Muscle of leg (tissue), 11 donors: ENCODE results near the gene PTMA. TPM values are rescaled to one million over a fixed set of nuclear protein-coding genes. Genes with fewer than 3 reads are reported as not detected.

Source experiments
- DNase-seq: peaks from one replicate; pipeline ENCODE4 v3.0.0; 2013
- H3K27ac ChIP-seq: one replicate; pipeline ENCODE4 v1.5.1; 2013; ENCODE audit warnings: mild to moderate bottlenecking, low read length, control low read depth
- H3K27me3 ChIP-seq: one replicate; pipeline ENCODE4 v1.6.1; 2013; ENCODE audit warnings: low read length; ENCODE audit not compliant: control insufficient read depth, insufficient read depth
- H3K36me3 ChIP-seq: one replicate; pipeline ENCODE4 v1.6.1; 2013; ENCODE audit warnings: low read length; ENCODE audit not compliant: control insufficient read depth, insufficient read depth
- H3K4me1 ChIP-seq: one replicate; pipeline ENCODE4 v1.6.1; 2013; ENCODE audit warnings: low read length; ENCODE audit not compliant: control insufficient read depth, insufficient read depth
- H3K4me3 ChIP-seq: one replicate; pipeline ENCODE4 v1.5.1; 2013; ENCODE audit warnings: low read length, control low read depth
- H3K9me3 ChIP-seq: replicated peaks from 2 replicates; pipeline ENCODE4 v1.6.1; 2013; ENCODE audit warnings: low read depth, low read length; ENCODE audit not compliant: control insufficient read depth
- WGBS: methylation state at CpG from one replicate; pipeline ENCODE4 v1.1.5; 2013; ENCODE audit warnings: missing lambda C conversion rate; ENCODE audit not compliant: insufficient coverage; 5-methylcytosine and 5-hydroxymethylcytosine counted together
- polyA plus RNA-seq, 8 donors: library from polyadenylated mRNA; unstranded; fragments of 120-200 nt; gene quantifications; one replicate each; pipeline versions ENCODE4 v1.2.1 to v1.2.3, GENCODE V29; 2013; ENCODE audit warnings: inconsistent platforms in 1 of 8, low replicate concordance in 1 of 8; ENCODE audit not compliant: insufficient read length in 8 of 8, insufficient read depth in 1 of 8
- total RNA-seq: library from RNA; stranded (reverse); fragments of 120-200 nt; gene quantifications from one replicate; pipeline ENCODE4 v1.2.4, GENCODE V29; 2013

The PTMA gene
- total and polyA plus RNA-seq, 9 donors, result 598 to 939 (median 718) TPM

DNA sequence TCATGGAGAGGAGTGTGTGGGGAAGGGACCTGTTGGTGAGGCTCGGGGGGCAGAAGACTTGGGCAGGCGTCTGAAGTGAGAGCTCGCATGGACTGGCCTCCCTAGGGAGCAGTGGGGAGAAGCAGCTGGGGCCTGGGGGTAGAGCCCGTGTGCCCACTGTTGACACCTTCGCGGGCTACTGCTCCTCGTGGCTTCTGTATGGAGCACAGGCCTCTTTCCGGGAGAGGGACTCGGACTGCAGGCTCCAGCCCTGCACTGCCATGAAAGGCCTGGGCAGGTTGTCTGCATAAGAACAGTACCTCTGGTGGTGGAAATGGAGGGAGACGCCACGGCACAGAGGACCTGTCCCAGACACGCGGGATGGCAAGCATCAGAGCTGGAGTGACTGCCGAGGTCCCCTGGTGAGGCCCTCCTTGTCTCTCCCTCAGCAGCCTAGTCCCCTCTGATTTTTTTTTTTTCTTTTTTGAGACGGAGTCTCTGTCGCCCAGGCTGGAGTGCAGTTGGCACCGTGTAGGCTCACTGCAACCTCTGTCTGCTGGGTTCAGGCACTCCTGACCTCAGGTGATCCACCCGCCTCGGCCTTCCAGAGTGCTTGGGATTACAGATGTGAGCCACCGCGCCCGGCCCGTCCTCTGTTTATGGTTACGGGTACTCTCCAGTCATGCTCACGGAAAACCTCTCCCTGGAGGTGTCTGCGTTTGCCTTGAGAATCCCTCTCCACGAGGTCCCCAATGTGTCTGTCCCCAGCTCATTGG lies 44.7 kb upstream of the PTMA start:
- Histone ChIP-seq H3K4me3 (no peak overlapping the region), H3K27ac (no peak overlapping the region), H3K4me1 (peaks cover 44% of the 10 kb centered on the region), H3K27me3 (no peaks in the 10 kb centered on the region), H3K9me3 (peaks cover 4% of the 10 kb centered on the region), H3K36me3 (no peaks in the 10 kb centered on the region)
- no peak for DNase-seq
- WGBS, result 92% methylated on average over 26 of the region's 27 CpGs

DNA sequence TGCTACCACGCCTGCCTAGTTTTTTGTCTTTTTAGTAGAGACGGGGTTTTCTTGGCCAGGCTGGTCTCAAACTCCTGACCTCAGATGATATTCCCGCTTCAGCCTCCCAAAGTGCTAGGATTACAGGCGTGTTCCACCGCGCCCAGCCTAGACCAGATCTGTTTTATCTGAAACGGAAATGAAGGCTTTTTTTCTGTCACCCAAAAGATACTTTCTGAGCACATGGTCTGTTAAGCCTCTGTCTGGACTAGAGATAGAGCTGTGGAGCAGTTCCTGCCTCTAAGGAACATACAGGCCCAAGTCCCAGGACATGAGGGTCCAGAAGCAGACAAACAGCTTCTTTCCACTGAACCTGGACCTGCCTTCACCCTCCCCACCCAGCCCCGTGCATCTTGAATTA lies 43.6 kb upstream of the PTMA start:
- Histone ChIP-seq H3K4me3 (no peak overlapping the region), H3K36me3 (no peaks in the 10 kb centered on the region), H3K4me1 (peaks cover 44% of the 10 kb centered on the region), H3K9me3 (peaks cover 4% of the 10 kb centered on the region), H3K27me3 (no peaks in the 10 kb centered on the region), H3K27ac (peak overlapping the region; percentile 98)
- DNase-seq, result no peak
- WGBS, result 87% methylated on average over 6 of the region's 8 CpGs

DNA sequence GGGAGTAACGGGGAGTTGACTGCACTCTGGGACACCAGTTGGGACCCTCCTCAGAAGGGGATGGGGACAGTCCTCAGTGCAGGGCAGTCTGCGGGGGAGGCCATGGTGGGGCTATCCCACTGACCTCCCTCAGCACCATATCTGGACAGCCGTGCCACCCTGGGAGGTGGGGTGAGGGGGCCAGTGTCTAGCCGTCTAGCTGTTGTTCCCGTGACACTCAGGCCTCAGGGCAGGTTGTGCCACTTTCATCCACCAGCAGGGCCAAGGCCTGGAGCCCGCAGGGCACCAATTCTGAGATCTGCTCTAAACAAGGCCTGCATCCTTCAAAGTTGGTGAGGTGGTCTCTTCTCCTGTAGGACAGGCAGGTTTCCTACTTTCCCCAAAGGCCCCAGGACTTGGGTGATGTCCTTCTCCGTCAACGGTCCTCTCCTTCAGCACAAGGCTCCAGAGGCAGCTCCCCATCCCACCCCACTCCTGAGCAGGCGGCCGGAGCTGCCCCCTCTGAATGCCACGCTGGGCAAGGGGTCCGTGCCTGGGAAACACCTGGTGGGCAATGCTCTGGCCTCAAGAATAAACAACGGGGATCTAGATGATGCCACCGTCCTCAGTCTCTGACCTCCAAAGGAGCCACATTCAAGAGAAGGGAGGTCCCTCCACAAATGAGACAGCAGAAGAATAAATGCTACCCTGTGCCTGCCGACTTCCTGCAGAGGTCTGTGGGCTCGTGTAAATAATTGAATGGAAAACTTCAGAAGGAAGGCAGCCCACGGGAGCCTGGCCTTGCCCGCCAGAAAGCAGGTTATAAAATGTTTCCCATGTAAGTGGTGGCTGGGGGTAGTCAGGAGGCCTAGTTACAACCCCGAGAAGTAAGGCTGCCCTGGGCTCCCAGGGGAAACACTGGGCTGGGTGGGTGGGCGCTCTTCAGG lies 42.8 kb upstream of the PTMA start:
- no peaks in the 10 kb centered on the region for H3K36me3 ChIP-seq
- H3K27ac ChIP-seq, result peak overlapping the region; percentile 98
- DNase-seq, result no peak
- H3K4me1 ChIP-seq, result peaks cover 44% of the 10 kb centered on the region
- H3K27me3 ChIP-seq, result no peaks in the 10 kb centered on the region
- H3K9me3 ChIP-seq, result peaks cover 4% of the 10 kb centered on the region
- peak overlapping the region; percentile 42 for H3K4me3 ChIP-seq
- WGBS, result 79% methylated on average over 13 of the region's 20 CpGs

DNA sequence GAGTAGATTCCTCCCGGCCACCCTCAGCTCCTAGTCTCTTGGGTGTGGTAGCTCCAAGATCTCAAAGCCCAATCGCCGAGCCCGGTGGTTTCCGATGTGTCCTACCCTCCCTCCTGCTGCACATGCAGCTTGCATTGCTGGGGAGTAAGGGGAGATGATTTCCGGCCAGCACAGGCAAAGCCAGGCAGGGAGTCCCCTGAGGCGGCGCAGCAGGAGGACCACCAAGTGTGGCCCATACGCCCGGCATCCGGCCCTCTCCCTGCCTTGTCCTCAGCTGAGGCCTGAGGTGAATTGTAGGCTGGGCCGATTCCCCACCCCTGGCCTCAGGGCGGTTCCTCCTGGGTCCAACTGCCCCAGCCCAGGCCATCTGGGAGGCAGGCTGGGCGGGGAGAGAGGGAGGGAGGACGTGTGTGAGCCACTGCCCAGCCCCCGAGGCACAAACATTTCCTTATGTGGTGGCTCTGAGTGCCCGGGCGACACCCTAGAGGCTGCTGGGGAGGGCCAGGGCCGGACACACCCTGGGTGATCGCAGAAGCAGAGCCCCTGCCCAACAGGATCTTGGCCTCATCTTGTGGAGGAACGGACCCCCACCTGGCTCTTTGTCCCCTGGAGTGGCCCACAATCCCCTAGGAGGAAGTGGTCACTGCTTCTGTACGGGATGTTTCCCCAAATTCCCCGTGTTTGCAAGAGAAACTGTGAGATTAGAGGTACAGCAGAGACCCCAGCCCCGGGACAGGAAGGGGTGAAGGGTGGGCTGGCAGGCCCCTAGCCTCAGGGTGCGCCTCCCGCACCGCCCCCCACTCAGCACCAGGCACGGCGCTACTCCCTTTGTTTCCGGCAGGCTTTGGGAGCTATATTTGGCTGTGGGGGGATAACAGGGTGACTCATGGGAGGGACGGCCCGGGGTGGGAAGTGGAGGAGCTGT lies 41.9 kb upstream of the PTMA start:
- Histone ChIP-seq H3K4me3 (peak overlapping the region; percentile 54), H3K27ac (peak overlapping the region; percentile 98), H3K27me3 (no peaks in the 10 kb centered on the region), H3K36me3 (no peaks in the 10 kb centered on the region), H3K4me1 (peaks cover 48% of the 10 kb centered on the region), H3K9me3 (peaks cover 4% of the 10 kb centered on the region)
- DNase-seq, result peak; percentile 96
- 6% methylated on average over 14 of the region's 32 CpGs for WGBS

DNA sequence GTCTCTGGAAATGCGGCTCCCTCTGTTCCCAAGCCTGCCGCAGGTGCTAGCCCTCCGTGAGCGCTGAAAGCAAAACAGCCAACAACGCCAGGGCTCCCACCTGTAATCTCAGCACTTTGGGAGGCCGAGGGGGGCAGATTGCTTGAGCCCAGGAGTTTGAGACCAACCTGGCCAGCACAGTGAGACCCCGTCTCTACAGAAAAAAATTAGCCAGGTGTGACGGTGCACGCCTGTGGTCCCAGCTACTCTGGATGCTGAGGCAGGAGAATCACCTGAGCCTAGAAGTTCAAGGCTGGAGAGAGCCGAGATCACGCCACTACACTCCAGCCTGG lies 41.3 kb upstream of the PTMA start:
- Histone ChIP-seq H3K4me3 (peak overlapping the region; percentile 54), H3K4me1 (peaks cover 51% of the 10 kb centered on the region), H3K9me3 (peaks cover 4% of the 10 kb centered on the region), H3K36me3 (no peaks in the 10 kb centered on the region), H3K27ac (peak overlapping the region; percentile 98), H3K27me3 (no peaks in the 10 kb centered on the region)
- WGBS, result 45% methylated on average over 4 of the region's 11 CpGs
- DNase-seq, result no peak

DNA sequence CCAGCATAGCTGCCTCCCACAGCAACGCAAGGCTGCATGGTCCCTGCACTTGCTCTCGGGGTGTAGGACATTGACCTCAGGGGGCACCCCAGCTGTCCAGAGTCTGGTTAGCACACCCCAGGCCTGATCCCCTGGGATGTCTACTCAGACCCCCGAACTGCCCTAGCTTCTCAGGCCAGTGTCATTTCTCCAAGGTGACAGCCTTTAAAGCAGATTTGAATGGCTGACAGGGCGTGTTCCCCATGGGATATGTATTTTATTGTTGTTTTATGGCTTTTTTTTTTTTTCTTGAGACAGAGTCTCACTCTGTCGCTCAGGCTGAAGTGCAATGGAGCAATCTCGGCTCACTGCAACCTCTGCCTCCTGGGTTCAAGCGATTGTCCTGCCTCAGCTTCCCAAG lies 40.8 kb upstream of the PTMA start:
- H3K4me3 ChIP-seq, result no peak overlapping the region
- no peaks in the 10 kb centered on the region for H3K27me3 ChIP-seq
- 77% methylated on average over 2 of the region's 7 CpGs for WGBS
- peaks cover 54% of the 10 kb centered on the region for H3K4me1 ChIP-seq
- peaks cover 3% of the 10 kb centered on the region for H3K9me3 ChIP-seq
- no peak for DNase-seq
- H3K36me3 ChIP-seq, result no peaks in the 10 kb centered on the region
- H3K27ac ChIP-seq, result peak overlapping the region; percentile 98

DNA sequence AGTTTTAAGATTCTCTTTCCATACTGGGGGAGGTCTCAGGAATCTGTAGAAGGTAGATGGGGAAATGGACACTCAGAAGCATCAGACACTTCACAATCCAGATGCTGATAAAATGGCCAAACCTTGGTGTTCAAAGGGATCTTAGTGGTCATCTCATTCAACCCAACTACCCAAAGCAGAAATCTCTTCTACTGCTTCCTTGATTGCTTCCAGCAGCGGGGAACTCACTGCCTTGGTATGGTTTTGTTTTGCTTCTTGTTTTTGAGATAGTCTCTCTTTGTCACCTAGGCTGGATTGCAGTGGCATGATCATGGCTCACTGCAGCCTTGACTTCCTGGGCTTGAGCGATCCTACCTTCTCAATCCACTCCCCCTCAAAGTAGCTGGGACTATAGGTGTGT lies 39.3 kb upstream of the PTMA start:
- Histone ChIP-seq H3K4me3 (no peak overlapping the region), H3K36me3 (no peaks in the 10 kb centered on the region), H3K9me3 (no peaks in the 10 kb centered on the region), H3K27ac (no peak overlapping the region), H3K27me3 (no peaks in the 10 kb centered on the region), H3K4me1 (peaks cover 63% of the 10 kb centered on the region)
- DNase-seq, result no peak
- no CpG with 5 or more reads among the region's 2 CpGs for WGBS

DNA sequence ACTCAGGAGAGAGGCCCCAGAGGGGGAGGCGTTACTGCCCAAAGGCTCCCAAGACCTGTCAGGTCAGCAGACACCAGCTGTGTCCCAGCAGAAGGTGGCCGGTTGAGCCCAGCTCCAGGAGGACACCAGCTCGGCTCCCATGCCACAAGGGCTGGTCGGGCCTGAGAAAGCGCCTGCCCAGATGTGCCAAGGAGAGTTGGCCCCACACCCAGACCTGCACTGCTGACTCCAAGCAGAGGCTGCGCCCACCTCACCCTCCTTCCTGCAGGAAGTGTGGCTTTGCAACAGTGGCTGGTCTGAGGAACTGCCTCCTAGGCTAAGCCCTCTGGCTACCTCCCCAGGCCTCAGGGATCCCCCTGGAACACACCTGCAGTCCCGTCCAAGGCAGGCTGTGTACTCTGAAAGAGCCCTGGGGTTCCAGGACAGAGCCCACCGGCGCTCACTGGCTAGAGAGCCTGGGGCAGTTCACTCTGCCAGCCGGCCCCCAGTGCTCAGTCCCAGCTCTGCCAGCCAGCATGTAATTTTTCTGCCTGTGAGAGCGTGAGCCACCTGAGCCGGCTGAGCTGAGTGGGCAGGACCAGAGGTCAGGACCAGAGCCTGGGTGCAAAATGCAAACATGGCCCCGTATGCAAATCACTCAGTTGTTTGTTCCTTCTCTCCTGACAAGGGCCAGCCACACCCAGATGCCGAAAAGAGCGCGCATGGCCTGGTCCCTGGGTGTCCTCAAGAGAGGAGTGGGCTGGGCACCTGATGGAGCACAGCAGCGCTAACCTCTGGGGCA lies 36.9 kb upstream of the PTMA start:
- DNase-seq, result no peak
- 68% methylated on average over 17 of the region's 17 CpGs for WGBS

DNA sequence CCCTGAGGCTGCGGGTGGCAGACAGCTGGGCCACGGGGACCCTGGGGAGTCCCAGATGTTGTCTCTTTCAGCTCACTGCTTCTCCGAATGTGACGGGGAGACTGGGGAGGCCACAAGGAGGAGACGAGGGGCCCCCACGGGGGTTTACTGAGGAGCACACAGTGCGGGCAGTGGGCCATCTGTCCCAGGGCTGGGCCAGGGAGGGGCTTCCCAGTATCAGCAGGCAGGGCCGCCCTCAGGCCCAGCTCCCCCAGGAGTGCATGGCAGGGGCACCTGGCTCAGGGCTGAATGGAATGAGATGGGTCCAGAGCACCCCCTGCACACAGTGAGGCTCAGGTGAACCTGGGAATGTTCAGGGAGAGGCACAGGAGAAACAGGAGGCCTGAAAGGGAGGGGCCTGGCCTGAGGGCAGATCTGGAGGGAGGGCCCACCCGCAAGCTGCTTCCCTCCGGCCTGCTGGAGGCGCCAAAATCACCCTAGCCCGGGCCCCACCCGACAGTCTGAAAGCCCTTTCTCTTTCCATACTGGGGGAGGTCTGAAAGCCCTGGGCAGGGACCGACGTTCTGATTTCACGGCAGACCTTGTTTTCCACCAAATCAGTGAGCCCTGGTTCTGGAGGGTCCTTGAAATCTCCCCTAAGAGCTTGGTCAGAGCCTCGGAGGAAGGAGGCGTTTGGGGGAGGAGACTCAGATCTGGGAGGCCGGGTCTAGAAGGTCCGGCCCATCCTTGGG lies 35.5 kb upstream of the PTMA start:
- H3K4me3 ChIP-seq, result no peak overlapping the region

More for the DNA sequence above, 36.9 kb upstream of the PTMA start:
- Histone ChIP-seq H3K27ac (peak overlapping the region; percentile 74), H3K36me3 (no peaks in the 10 kb centered on the region), H3K27me3 (no peaks in the 10 kb centered on the region), H3K4me1 (peaks cover 58% of the 10 kb centered on the region), H3K4me3 (no peak overlapping the region), H3K9me3 (no peaks in the 10 kb centered on the region)

More for the DNA sequence above, 35.5 kb upstream of the PTMA start:
- DNase-seq, result peak; percentile 63
- Histone ChIP-seq H3K4me1 (peaks cover 45% of the 10 kb centered on the region), H3K9me3 (no peaks in the 10 kb centered on the region), H3K27me3 (no peaks in the 10 kb centered on the region), H3K27ac (peak overlapping the region; percentile 74), H3K36me3 (no peaks in the 10 kb centered on the region)
- 27% methylated on average over 13 of the region's 20 CpGs for WGBS
